Activated CD8-positive, alpha-beta memory T cell treated with anti-CD3 and anti-CD28 coated beads for 1 hour (primary cell): ENCODE results near the gene AP4S1.
"Not testable (repeated sequence)": the region's sequence is repeated elsewhere in the genome, so short reads cannot be mapped to it uniquely, and the experiment has no call there.

Source experiments
- DNase-seq, 2 donors: peaks; one replicate each; pipeline ENCODE4 v3.0.0-alpha.2; 2020; ENCODE audit warnings: low read depth in 1 of 2; ENCODE audit errors: extremely low read depth in 1 of 2

The AP4S1 gene

GRCh38 chr14:31004007-31004406, 21.4 kb upstream of the AP4S1 start:
- not testable (repeated sequence) for DNase-seq

- DNase-seq: no peak
Observed at GRCh38 chr14:31006703-31007102, 18.7 kb upstream of the AP4S1 start.

GRCh38 chr14:31009836-31010574, 15.4 kb upstream of the AP4S1 start:
- no peak for DNase-seq

GRCh38 chr14:31010935-31011334, 14.5 kb upstream of the AP4S1 start:
- no peak for DNase-seq

- DNase-seq: no peak
Observed at GRCh38 chr14:31013841-31014240, 11.6 kb upstream of the AP4S1 start.

- DNase-seq: no peak
Observed at GRCh38 chr14:31018057-31018645, 7.3 kb upstream of the AP4S1 start.

- DNase-seq: no peak
Observed at GRCh38 chr14:31020834-31021575, 4.4 kb upstream of the AP4S1 start.

GRCh38 chr14:31021576-31021949, 3.9 kb upstream of the AP4S1 start:
- no peak for DNase-seq

GRCh38 chr14:31022386-31022785, 3.1 kb upstream of the AP4S1 start:
- DNase-seq: no peak

- DNase-seq: no peak
Observed at GRCh38 chr14:31024010-31024480, 1.4 kb upstream of the AP4S1 start.

GRCh38 chr14:31024577-31025366, 677 bp upstream of the AP4S1 start:
- no peak for DNase-seq

GRCh38 chr14:31026077-31026449, 614 bp downstream of the AP4S1 start, which contains the start of gene STRN3:
Gene STRN3, minus strand, starts transcription at chr14:31026379. Its CDS starts 194 bp downstream, at chr14:31026185.
- DNase-seq: no peak

- DNase-seq: peak; percentile 72 to 84
Observed at GRCh38 chr14:31026450-31027235, 1.2 kb downstream of the AP4S1 start.

- DNase-seq: no peak
Observed at GRCh38 chr14:31027847-31028246, 2.4 kb downstream of the AP4S1 start.

GRCh38 chr14:31029016-31029970, 3.8 kb downstream of the AP4S1 start:
- no peak for DNase-seq

GRCh38 chr14:31030469-31030868, 5.0 kb downstream of the AP4S1 start:
- DNase-seq: no peak

GRCh38 chr14:31036552-31036951, 11.1 kb downstream of the AP4S1 start:
- no peak for DNase-seq

- no peak for DNase-seq
Observed at GRCh38 chr14:31037709-31038221, 12.3 kb downstream of the AP4S1 start.
